SK-N-MC (cell line): ENCODE measurements around the gene AFF2.

ENCODE experiments used
- DNase-seq: peaks from one replicate; pipeline ENCODE4 v3.0.0-alpha.2; 2011; ENCODE audit warnings: low read depth, low spot score
- H3K27ac ChIP-seq: fragments of 200-600 bp; sonication (generic); 2 replicates; pipeline ENCODE4 v1.5.1; 2016; ENCODE audit warnings: mixed run types
- H3K36me3 ChIP-seq: fragments of 200-600 bp; sonication (generic); 2 replicates; pipeline ENCODE4 v1.6.1; 2017; ENCODE audit warnings: antibody characterized with exemption, low read length, mixed read lengths; ENCODE audit not compliant: insufficient read depth
- H3K4me3 ChIP-seq: fragments of 200-600 bp; sonication (generic); 2 replicates; pipeline ENCODE4 v1.5.1; 2016
- H3K9ac ChIP-seq: fragments of 200-600 bp; sonication (generic); 2 replicates; pipeline ENCODE4 v1.8.0; 2017; ENCODE audit warnings: mixed run types, mixed read lengths; ENCODE audit not compliant: insufficient read length
- H3K9me3 ChIP-seq: fragments of 200-600 bp; sonication (generic); 2 replicates; pipeline ENCODE4 v1.6.1; 2017; ENCODE audit warnings: low read depth, mild to moderate bottlenecking, antibody characterized with exemption, low read length, moderate library complexity, mixed read lengths
- EZH2 ChIP-seq: fragments of 200-600 bp; sonication (generic); IDR thresholded peaks from one replicate; pipeline ENCODE4 v1.6.1; 2017; ENCODE audit warnings: antibody characterized with exemption
- FOXP2 ChIP-seq: optimal IDR thresholded peaks from 2 replicates; pipeline ENCODE3; 2011; ENCODE audit warnings: mild to moderate bottlenecking, moderate library complexity; ENCODE audit not compliant: insufficient read depth; ENCODE audit errors: extremely low read length, control extremely low read depth
- POLR2AphosphoS5 ChIP-seq: IDR thresholded peaks from 2 replicates; pipeline ENCODE4 v1.6.1; 2012; ENCODE audit warnings: mild to moderate bottlenecking, low read depth, low read length, borderline replicate concordance

AFF2 gene

DNA sequence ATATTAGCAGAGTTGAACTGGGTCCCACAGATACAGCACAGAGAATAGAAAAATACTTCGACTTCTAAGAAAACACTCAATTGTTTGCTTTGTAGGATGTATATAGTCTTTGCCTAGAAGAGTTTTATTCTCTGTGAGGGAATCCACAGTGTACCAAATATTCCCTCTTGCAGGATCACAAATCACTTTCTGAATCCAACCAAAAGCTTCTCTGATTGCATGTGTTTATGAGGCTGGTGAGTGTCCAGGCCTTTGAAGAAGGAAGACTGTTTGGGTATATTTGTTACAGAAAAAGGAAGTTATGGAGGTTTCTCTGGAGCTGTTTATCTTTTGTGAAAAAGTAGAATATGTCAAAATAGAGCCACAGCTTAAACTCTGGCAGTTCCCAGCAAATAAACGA, 423.2 kb downstream of the AFF2 start:
- Histone ChIP-seq H3K36me3 (no peaks in the 10 kb centered on the region), H3K4me3 (no peak overlapping the region), H3K27ac (no peak overlapping the region), H3K9me3 (no peaks in the 10 kb centered on the region), H3K9ac (no peak overlapping the region)
- TF ChIP-seq POLR2AphosphoS5 (no peak), EZH2 (no peak)
- DNase-seq = no peak

- TF ChIP-seq POLR2AphosphoS5 = no peak
- no peak for TF ChIP-seq EZH2
- TF ChIP-seq FOXP2 = no peak
- Histone ChIP-seq H3K9me3 (no peaks in the 10 kb centered on the region), H3K27ac (no peak overlapping the region), H3K9ac (no peak overlapping the region), H3K4me3 (no peak overlapping the region), H3K36me3 (no peaks in the 10 kb centered on the region)
- DNase-seq = no peak
Measured at GRCh38 chrX:148926371-148926770, 426.0 kb downstream of the AFF2 start.

- H3K9me3 ChIP-seq = no peaks in the 10 kb centered on the region
- H3K9ac ChIP-seq = no peak overlapping the region
- no peak overlapping the region for H3K27ac ChIP-seq
- DNase-seq = no peak
- no peaks in the 10 kb centered on the region for H3K36me3 ChIP-seq
- H3K4me3 ChIP-seq = no peak overlapping the region
- TF ChIP-seq EZH2 (no peak), POLR2AphosphoS5 (no peak), FOXP2 (no peak)
Measured at GRCh38 chrX:148928811-148929210, 428.4 kb downstream of the AFF2 start.

- Histone ChIP-seq H3K4me3 (no peak overlapping the region), H3K9me3 (no peaks in the 10 kb centered on the region), H3K27ac (no peak overlapping the region), H3K36me3 (no peaks in the 10 kb centered on the region), H3K9ac (no peak overlapping the region)
- DNase-seq = no peak
- TF ChIP-seq FOXP2 = no peak
- no peak for TF ChIP-seq POLR2AphosphoS5
- TF ChIP-seq EZH2 = no peak
Measured at GRCh38 chrX:148929686-148930085, 429.3 kb downstream of the AFF2 start.

- DNase-seq = no peak
- H3K36me3 ChIP-seq = no peaks in the 10 kb centered on the region
- no peak overlapping the region for H3K4me3 ChIP-seq
- H3K9me3 ChIP-seq = no peaks in the 10 kb centered on the region
- H3K9ac ChIP-seq = no peak overlapping the region
- TF ChIP-seq FOXP2 (no peak), EZH2 (no peak), POLR2AphosphoS5 (no peak)
- H3K27ac ChIP-seq = no peak overlapping the region
Measured at GRCh38 chrX:148930206-148930729, 429.9 kb downstream of the AFF2 start.

GRCh38 chrX:148933881-148934280, 433.5 kb downstream of the AFF2 start:
- DNase-seq = no peak
- no peak overlapping the region for H3K9ac ChIP-seq
- no peak overlapping the region for H3K4me3 ChIP-seq
- H3K36me3 ChIP-seq = no peaks in the 10 kb centered on the region
- no peak for TF ChIP-seq FOXP2
- TF ChIP-seq EZH2 = no peak
- no peak for TF ChIP-seq POLR2AphosphoS5
- H3K9me3 ChIP-seq = no peaks in the 10 kb centered on the region
- no peak overlapping the region for H3K27ac ChIP-seq

DNA sequence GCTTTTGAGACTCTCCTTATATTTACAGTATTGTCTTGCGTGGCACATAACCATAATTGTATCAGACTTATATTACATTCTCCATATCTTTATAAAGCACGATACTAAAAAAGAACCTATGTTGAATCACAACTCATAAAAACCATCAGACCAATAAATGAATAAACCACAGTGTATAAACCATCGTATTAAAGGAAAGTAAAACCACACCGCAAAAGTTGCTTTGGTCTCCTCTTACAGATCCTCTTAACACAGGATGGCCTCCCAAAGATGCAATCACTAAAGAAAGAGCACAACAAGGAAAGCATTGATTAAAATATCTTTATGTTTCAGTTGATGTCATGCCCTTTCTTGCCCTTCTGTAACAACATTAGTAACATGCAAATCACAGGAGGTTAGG, 437.9 kb downstream of the AFF2 start:
- no peak overlapping the region for H3K4me3 ChIP-seq
- no peak overlapping the region for H3K9ac ChIP-seq
- no peak for DNase-seq
- H3K36me3 ChIP-seq = no peaks in the 10 kb centered on the region
- no peak overlapping the region for H3K27ac ChIP-seq
- TF ChIP-seq FOXP2 = no peak
- TF ChIP-seq POLR2AphosphoS5 = no peak
- no peak for TF ChIP-seq EZH2
- H3K9me3 ChIP-seq = no peaks in the 10 kb centered on the region

DNA sequence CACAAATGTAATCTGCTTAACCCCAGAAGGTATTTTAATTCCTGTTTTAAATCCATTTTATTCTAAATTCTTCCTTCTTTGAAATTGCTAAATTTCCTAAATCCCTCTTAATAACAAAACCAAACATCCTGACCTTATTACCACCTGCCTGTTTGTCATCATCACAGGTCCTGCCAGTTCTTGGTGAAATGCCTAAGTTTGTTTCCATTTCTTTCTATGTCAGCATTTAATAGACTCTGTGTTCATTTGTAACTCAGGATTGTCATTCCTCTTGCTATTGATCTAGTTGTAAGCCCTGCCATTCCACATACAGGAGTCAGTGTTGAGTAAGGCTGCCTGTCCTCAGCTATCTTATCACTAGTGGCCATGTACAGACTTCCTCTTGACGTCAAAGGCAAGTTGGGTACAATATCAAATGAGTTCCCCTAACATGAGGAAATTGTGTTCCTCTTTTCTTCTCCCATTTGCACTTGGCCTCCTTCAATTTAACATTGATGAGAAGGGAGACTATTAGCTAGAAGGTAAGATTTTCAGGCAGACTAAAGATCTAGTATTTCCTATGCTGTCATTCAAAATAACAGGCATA, 440.1 kb downstream of the AFF2 start:
- Histone ChIP-seq H3K9me3 (no peaks in the 10 kb centered on the region), H3K36me3 (no peaks in the 10 kb centered on the region), H3K27ac (no peak overlapping the region), H3K9ac (no peak overlapping the region), H3K4me3 (no peak overlapping the region)
- TF ChIP-seq POLR2AphosphoS5 (no peak), EZH2 (no peak), FOXP2 (no peak)
- no peak for DNase-seq

DNA sequence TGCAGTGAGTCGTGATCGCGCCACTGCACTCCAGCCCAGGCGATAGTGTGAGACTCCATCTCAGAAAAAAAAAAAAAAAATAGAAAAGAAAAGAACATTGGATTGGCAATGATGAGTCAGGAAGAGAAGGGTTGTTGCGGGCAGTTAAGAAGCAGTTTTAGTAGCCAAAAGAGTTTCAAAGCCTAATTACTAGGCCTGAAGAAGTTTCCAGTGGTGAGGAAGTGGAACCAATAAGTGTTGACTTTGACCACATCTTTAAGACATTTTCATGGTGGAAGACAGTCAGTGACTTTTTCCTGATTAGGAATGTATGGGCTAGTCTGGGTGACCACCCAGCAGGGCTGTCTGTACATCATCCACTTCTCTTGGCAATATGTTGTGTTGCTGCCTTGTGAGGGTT, 442.3 kb downstream of the AFF2 start:
- Histone ChIP-seq H3K9ac (no peak overlapping the region), H3K4me3 (no peak overlapping the region), H3K9me3 (no peaks in the 10 kb centered on the region), H3K36me3 (no peaks in the 10 kb centered on the region), H3K27ac (no peak overlapping the region)
- no peak for TF ChIP-seq FOXP2
- TF ChIP-seq EZH2 = no peak
- no peak for TF ChIP-seq POLR2AphosphoS5
- no peak for DNase-seq
